Effector memory CD4-positive, alpha-beta T cell (primary cell): Measurements from ENCODE around the gene MICAL3.

Source experiments
- DNase-seq, 3 donors: peaks; one replicate each; pipeline ENCODE4 v3.0.0-alpha.2; 2020
- H3K27ac ChIP-seq: 2 replicates; pipeline ENCODE4 v1.7.0; 2013; ENCODE audit warnings: mild to moderate bottlenecking, low read length, moderate library complexity; ENCODE audit not compliant: insufficient read depth, poor library complexity, severe bottlenecking
- H3K27me3 ChIP-seq: replicated peaks from 2 replicates; pipeline ENCODE4 v1.7.0; 2013; ENCODE audit warnings: mild to moderate bottlenecking, low read length; ENCODE audit not compliant: insufficient read depth, control insufficient read depth, poor library complexity, severe bottlenecking
- H3K36me3 ChIP-seq: 2 replicates; pipeline ENCODE4 v1.7.0; 2013; ENCODE audit warnings: mild to moderate bottlenecking, low read length, moderate library complexity; ENCODE audit not compliant: control insufficient read depth, insufficient read depth
- H3K4me1 ChIP-seq: 2 replicates; pipeline ENCODE4 v1.7.0; 2013; ENCODE audit warnings: low read length, mild to moderate bottlenecking; ENCODE audit not compliant: control insufficient read depth, insufficient read depth, poor library complexity, severe bottlenecking
- H3K4me3 ChIP-seq: 2 replicates; pipeline ENCODE4 v1.7.0; 2013; ENCODE audit warnings: low read length, low read depth, mild to moderate bottlenecking; ENCODE audit not compliant: insufficient read depth, poor library complexity, severe bottlenecking
- H3K9me3 ChIP-seq: 2 replicates; pipeline ENCODE4 v1.7.0; 2013; ENCODE audit warnings: mild to moderate bottlenecking, low read length, moderate library complexity; ENCODE audit not compliant: control insufficient read depth

Gene MICAL3

GRCh38 chr22:17869285-17870096 is 154.9 kb downstream of the MICAL3 start:
- Histone ChIP-seq H3K27me3 (no peaks in the 10 kb centered on the region), H3K4me1 (no peaks in the 10 kb centered on the region), H3K36me3 (peaks cover 23% of the 10 kb centered on the region), H3K4me3 (no peak overlapping the region), H3K27ac (no peak overlapping the region), H3K9me3 (no peaks in the 10 kb centered on the region)
- no peak for DNase-seq

- Histone ChIP-seq H3K27ac (no peak overlapping the region), H3K4me1 (no peaks in the 10 kb centered on the region), H3K36me3 (peaks cover 24% of the 10 kb centered on the region), H3K4me3 (no peak overlapping the region), H3K27me3 (no peaks in the 10 kb centered on the region), H3K9me3 (no peaks in the 10 kb centered on the region)
- no peak for DNase-seq
Observed at GRCh38 chr22:17868771-17869170, 155.6 kb downstream of the MICAL3 start.

DNA sequence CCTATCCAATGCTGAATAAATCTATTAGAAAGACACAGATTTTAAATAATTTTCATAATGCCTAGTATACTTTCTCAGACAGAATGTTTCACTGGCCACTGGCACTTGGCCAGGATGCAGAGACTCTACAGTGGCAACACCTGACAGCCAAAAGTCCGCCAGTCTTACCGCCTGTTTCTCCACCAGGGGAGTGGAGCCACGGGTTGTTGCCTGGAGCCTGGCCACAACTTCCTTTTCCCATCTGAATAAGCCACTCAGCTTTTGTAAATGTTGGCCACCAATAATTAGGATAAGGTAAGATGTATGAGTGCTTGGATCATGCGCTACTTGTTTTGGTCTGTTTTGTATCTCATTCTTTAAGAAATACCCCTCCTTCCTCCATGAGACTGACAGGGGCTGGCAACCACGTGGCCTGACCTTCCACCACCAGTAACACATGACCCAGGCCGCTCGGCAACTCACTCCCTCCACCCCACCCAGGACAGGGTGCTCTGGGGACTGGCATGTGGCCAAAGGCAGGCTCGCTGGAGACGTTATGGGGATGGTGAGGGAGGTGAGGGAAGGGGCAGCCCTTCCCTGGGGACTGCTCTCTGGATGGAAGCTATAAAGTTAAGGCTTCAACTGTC is 157.1 kb downstream of the MICAL3 start:
- Histone ChIP-seq H3K36me3 (peaks cover 29% of the 10 kb centered on the region), H3K4me3 (no peak overlapping the region), H3K4me1 (no peaks in the 10 kb centered on the region), H3K9me3 (no peaks in the 10 kb centered on the region), H3K27me3 (no peaks in the 10 kb centered on the region), H3K27ac (no peak overlapping the region)
- DNase-seq: no peak

DNA sequence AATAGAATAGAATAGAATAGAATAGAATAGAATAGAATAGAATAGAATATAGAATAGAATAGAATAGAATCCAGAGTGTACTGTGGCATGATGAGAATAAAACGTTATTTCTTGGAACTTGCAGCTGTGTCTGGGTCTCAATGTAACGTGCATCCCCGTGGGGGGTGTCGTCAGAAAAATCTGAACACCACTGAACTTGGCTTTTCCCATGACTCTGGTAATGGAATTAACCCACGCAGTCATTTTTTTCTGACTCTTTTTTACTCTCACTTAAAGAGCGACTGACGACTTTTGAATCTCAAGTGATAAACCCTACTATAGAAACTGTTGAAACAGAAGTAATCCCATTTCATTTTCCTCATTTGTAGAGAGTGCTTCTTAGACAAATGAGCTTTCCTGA is 157.7 kb downstream of the MICAL3 start:
- no peak for DNase-seq
- Histone ChIP-seq H3K4me3 (no peak overlapping the region), H3K27ac (no peak overlapping the region), H3K27me3 (no peaks in the 10 kb centered on the region), H3K9me3 (no peaks in the 10 kb centered on the region), H3K4me1 (no peaks in the 10 kb centered on the region), H3K36me3 (peaks cover 29% of the 10 kb centered on the region)

DNA sequence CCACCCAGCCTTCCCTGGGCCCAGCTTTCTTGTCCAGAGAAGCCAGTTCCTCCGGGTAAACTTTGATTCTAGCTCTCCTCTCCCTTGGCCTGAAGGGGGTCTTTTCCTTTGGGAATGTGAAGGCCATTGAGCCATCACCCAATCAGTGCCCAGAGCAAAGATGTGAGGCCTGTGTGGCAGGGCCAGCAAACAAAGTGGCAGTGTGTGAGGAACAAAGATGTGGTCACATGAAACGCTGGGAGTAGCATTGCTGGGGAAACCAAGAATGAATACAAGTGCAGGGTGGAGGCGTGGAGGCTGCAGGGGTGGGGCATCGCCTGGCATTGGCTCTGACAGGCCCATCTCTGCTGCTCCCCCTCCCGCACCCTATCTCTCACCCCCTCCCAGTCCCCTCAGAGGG is 158.2 kb downstream of the MICAL3 start:
- no peak for DNase-seq
- peaks cover 24% of the 10 kb centered on the region for H3K36me3 ChIP-seq
- H3K9me3 ChIP-seq: no peaks in the 10 kb centered on the region
- no peak overlapping the region for H3K4me3 ChIP-seq
- no peak overlapping the region for H3K27ac ChIP-seq
- H3K4me1 ChIP-seq: no peaks in the 10 kb centered on the region
- H3K27me3 ChIP-seq: no peaks in the 10 kb centered on the region

DNA sequence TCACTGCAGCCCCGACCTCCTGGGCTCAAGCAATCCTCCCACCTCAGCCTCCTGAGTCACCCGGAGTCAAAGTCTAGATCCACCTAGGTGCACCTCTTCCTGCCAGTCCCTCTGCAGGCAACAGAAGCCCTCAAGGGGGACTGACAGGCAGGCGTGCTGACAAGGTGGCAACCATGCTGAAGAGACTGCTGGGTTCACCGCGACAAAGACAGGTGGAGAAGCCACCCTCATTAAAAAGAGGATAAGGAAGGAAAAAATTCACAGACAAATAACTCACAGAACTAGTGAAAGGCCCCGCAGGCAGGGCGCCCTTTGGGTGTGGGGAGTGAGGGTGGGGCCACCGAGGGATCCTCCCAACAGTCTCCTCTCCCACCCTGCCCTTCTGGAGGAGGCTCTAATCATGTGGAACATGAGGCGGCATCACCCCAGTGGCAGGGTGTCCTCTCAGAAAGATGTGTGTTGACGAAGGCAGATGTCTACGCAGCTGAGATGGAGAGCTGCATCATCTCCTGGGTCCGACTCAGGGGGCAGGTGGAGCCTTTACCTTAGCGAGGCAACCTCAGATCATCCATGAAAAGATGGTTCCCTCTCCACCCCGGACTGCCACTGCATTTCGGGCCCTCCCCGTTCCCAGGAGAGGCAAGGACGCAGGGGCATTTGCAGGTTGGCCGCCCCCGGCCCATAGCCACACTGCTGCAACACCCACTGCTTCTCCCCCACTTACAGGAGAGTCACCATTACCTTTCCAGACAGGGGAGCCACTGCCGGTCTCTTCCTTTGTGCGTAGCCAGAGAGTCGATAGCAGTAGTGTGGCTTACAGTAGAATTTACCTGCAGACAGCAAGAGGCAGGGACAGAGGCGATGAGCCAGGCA is 158.9 kb downstream of the MICAL3 start:
- Histone ChIP-seq H3K36me3 (peaks cover 18% of the 10 kb centered on the region), H3K4me3 (no peak overlapping the region), H3K27ac (no peak overlapping the region), H3K4me1 (no peaks in the 10 kb centered on the region), H3K9me3 (no peaks in the 10 kb centered on the region), H3K27me3 (no peaks in the 10 kb centered on the region)
- no peak for DNase-seq

DNA sequence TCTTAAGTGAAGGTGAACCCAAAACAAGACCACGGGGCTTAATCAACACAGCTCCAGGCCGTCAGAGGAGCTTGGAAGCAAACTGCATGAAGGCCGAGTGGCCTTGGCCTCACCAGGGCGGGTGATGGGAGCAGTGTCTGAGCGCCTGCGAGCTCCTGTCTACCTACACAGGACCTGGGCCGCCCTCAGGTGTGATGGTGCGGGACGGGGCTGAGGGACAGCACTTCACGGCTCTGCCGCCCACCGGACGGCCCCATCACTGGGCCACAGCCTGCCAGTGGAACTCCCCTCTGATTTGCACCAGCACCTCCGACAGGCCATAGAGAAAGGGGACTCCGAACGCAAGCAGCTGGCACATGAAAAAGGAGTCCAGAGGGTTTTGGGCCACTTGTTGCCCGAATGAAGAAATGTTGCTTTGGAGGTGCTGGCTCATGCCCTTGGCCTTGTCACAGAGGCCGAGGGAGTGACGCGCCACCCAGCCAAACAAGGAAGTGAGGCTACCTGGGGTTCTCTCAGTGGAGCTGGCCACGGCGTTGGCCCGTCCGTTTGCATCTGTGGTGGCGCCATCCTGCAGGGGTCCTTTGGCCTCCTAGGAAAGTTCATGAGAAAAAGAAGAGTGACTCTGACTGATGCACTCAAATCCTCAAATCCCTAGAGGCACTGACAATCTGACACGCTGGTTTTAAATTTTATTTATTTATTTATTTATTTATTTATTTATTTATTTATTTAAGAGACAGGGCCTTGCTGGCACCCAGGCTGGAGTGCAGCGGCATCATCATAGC is 159.8 kb downstream of the MICAL3 start:
- no peaks in the 10 kb centered on the region for H3K9me3 ChIP-seq
- H3K4me3 ChIP-seq: no peak overlapping the region
- no peaks in the 10 kb centered on the region for H3K27me3 ChIP-seq
- no peaks in the 10 kb centered on the region for H3K4me1 ChIP-seq
- H3K27ac ChIP-seq: no peak overlapping the region
- peaks cover 16% of the 10 kb centered on the region for H3K36me3 ChIP-seq
- DNase-seq: no peak

- no peaks in the 10 kb centered on the region for H3K4me1 ChIP-seq
- no peaks in the 10 kb centered on the region for H3K9me3 ChIP-seq
- no peak overlapping the region for H3K27ac ChIP-seq
- DNase-seq: no peak
- H3K4me3 ChIP-seq: no peak overlapping the region
- H3K27me3 ChIP-seq: no peaks in the 10 kb centered on the region
- peaks cover 16% of the 10 kb centered on the region for H3K36me3 ChIP-seq
Observed at GRCh38 chr22:17862646-17863181, 161.6 kb downstream of the MICAL3 start.

DNA sequence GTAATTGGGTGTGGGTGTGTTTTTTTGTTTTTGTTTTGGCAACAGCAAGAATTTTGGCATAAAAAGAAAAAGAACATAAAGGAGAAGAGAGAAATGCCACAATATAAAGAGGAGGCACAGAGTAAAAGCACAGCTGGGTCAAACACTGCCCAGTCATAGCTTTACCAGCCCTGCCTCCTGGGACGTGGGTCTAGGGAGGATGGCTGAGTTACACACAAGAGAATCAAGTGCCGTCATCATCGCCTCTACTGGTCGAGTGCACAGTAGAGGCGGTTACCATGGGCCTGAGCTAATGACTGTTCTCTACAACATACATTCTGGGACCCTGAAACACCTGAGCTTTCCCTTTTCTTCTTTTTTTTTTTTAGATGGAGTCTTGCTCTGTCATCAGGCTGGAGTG is 162.5 kb downstream of the MICAL3 start:
- DNase-seq: no peak
- H3K27me3 ChIP-seq: no peaks in the 10 kb centered on the region
- H3K36me3 ChIP-seq: peaks cover 16% of the 10 kb centered on the region
- H3K9me3 ChIP-seq: no peaks in the 10 kb centered on the region
- no peaks in the 10 kb centered on the region for H3K4me1 ChIP-seq
- no peak overlapping the region for H3K4me3 ChIP-seq
- H3K27ac ChIP-seq: no peak overlapping the region
